ENCODE measurements around the gene C17orf114.

Gene C17orf114

DNA sequence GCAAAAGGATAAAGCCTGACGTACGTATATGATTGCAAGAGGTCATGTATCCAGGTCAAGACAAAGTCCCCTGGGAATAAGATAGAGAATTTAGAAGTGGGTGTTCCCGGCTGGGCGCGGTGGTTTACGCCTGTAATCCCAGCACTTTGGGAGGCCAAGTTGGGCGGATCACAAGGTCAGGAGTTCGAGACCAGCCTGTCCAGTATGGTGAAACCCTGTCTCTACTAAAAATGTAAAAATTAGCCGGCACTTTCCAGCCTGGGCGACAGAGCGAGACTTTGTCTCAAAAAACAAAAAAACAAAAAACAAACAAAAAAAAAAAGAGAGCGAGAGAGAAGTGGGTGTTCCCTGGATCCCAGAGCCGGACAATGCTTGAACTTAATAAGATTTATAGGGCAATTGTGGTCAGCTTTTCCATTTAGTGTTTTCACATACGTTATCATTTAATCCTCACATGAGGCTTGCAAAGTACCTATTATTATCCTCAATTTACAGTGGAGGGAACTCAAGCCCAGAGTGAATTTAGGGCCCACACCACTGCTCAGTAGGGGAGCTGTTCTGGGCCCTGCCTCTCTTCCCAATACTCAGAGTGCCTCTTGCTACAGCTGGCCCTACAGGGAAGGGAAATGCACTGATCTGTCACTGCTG is 13.8 kb downstream of the C17orf114 start (continued):
- TF ChIP-seq, protein P1, sequence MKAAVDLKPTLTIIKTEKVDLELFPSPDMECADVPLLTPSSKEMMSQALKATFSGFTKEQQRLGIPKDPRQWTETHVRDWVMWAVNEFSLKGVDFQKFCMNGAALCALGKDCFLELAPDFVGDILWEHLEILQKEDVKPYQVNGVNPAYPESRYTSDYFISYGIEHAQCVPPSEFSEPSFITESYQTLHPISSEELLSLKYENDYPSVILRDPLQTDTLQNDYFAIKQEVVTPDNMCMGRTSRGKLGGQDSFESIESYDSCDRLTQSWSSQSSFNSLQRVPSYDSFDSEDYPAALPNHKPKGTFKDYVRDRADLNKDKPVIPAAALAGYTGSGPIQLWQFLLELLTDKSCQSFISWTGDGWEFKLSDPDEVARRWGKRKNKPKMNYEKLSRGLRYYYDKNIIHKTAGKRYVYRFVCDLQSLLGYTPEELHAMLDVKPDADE (CRISPR knock-in tag; IDR thresholded peaks at IDR 0.05), result no peak

DNA sequence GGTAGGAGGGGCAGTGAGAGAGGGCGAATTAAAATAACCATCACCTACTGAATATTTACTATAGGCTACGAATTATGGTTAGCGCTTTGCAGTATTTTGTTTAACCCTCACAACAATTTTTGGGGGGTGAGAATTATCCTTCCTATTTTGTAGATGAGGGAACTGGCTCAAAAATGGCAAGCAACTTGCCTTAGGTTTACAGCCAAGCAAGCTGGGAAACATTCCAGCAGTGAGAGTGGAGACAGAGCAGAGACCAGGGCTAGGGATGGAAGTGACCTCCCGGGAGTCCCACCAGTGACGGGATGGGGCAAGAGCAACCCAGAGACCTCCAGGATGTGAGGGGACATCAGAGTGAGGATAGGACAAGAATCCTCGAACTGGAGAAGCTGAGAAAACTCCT is 15.6 kb downstream of the C17orf114 start:
- peak overlapping the region; percentile 96 for H3K27ac ChIP-seq (ENCODE audit: extremely low read length, insufficient read depth, low read length)
- no peak for TF ChIP-seq MBD4 (IDR thresholded peaks at IDR 0.05; ENCODE audit: borderline replicate concordance, low read length)
- no peaks in the 10 kb centered on the region; a peak in 1 of 5 replicates for H3K27me3 ChIP-seq (ENCODE audit: control insufficient read depth in 1 of 2, insufficient read depth in 2 of 2, low read length in 2 of 2)
- H3K36me3 ChIP-seq (replicated peaks in 1 of 2; ENCODE audit: control insufficient read depth in 1 of 2, insufficient read depth in 2 of 2, low read length in 2 of 2), result peaks cover 5 to 8% of the 10 kb centered on the region in 2 experiments; a peak in 4 of 5 replicates
- H4K20me1 ChIP-seq (ENCODE audit: insufficient read depth, low read length), result no peaks in the 10 kb centered on the region
- peaks cover 15% of the 10 kb centered on the region for H3K79me2 ChIP-seq (ENCODE audit: insufficient read depth, low read length)
- DNase-seq (ENCODE audit: low spot score), result no peak
- H3K4me3 ChIP-seq (replicated peaks in 1 of 3; ENCODE audit: insufficient read depth in 1 of 3, low read depth in 2 of 3, low read length in 3 of 3), result no peak overlapping the region
- H3K9me3 ChIP-seq (ENCODE audit: low read length), result no peaks in the 10 kb centered on the region
- no peak overlapping the region for H2AFZ ChIP-seq (ENCODE audit: low read length)
- peak overlapping the region; percentile 34; the same call in 1 of the 2 replicates for H3K9ac ChIP-seq (ENCODE audit: insufficient read depth, low read depth, low read length)
- H3K4me1 ChIP-seq (ENCODE audit: insufficient read depth, low read length), result peaks cover 28% of the 10 kb centered on the region
- no TSS peak for BruUV-seq (replicated peaks)
- CTCF ChIA-PET (ENCODE audit: low intra/inter-chr PET ratio, low total read pairs), result interaction anchor here (1.3 kb wide), 1 partner anchor 100 kb away, joined by 4 read pairs; no protein-coding TSS in a partner anchor
- 82% methylated on average over 6 of the region's 6 CpGs for WGBS (ENCODE audit: low lambda C conversion rate)
- no peak for FAIRE-seq
- H3K4me2 ChIP-seq (ENCODE audit: low read depth, low read length), result no peak overlapping the region
- POLR2A ChIA-PET, result interaction anchor here (1.2 to 6.4 kb wide), 4 partner anchors 10 to 77 kb away, joined by 3 to 317 read pairs (median 64); partner anchors contain the start of genes ARRB2, PSMB6 and TM4SF5
- in situ Hi-C loops (cut with HindIII; ENCODE audit: extremely low pct_ligation_motif_present, low pct_unique_long_range_greater_than_20kb), result loop anchor here (10.0 kb wide), 1 partner anchor 52 kb away; the partner anchor contains the start of genes CXCL16, MED11 and ZMYND15
- intact Hi-C loops (cut with micrococcal nuclease; ENCODE audit: unreplicated experiment), result no loop called here
- ATAC-seq, result no peak

DNA sequence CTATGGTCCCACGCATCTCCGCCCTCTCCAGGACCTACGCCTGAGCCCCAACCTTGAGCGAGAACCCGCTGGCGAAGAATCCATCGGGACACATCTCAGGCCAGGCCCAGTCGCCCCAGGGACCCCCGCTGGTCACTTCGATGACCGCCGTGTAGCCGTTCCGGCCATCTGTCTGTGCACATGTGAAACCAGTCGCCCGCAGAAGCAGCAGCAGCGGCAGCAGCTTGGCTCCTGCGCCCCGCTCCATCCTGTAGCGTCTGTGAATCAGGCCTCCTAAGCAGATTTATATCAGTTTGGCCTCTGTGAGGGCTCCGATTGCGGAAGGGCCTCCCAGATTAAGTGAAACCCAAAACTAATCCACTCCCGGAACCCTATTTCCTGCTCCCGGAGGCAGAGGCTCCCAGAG is 16.0 kb downstream of the C17orf114 start, which contains the start of gene VMO1:
Gene VMO1 (minus strand): TSS at position 259 of the 406 bp plus-strand sequence. CDS start 12 bp downstream, at position 247.
- Histone ChIP-seq H2AFZ (ENCODE audit: low read length) (no peak within 1 kb of the TSS), H3K79me2 (ENCODE audit: insufficient read depth, low read length) (peaks cover 15% of the 10 kb centered on the region), H3K4me2 (ENCODE audit: low read depth, low read length) (no peak within 1 kb of the TSS), H3K9ac (ENCODE audit: insufficient read depth, low read depth, low read length) (peak within 1 kb of the TSS; percentile 51; the same call in 1 of the 2 replicates), H3K27ac (ENCODE audit: extremely low read length, insufficient read depth, low read length) (peak within 1 kb of the TSS; percentile 96), H3K36me3 (replicated peaks in 1 of 2; ENCODE audit: control insufficient read depth in 1 of 2, insufficient read depth in 2 of 2, low read length in 2 of 2) (peaks cover 5 to 8% of the 10 kb centered on the region in 2 experiments; a peak in 4 of 5 replicates), H3K4me3 (replicated peaks in 1 of 3; ENCODE audit: insufficient read depth in 1 of 3, low read depth in 2 of 3, low read length in 3 of 3) (no peak within 1 kb of the TSS), H3K27me3 (ENCODE audit: control insufficient read depth in 1 of 2, insufficient read depth in 2 of 2, low read length in 2 of 2) (no peaks in the 10 kb centered on the region; a peak in 1 of 5 replicates), H3K9me3 (ENCODE audit: low read length) (no peaks in the 10 kb centered on the region), H3K4me1 (ENCODE audit: insufficient read depth, low read length) (peaks cover 28% of the 10 kb centered on the region), H4K20me1 (ENCODE audit: insufficient read depth, low read length) (no peaks in the 10 kb centered on the region)
- WGBS (ENCODE audit: low lambda C conversion rate), result 97% methylated on average over 24 of the region's 24 CpGs
- ChIA-PET CTCF (ENCODE audit: low intra/inter-chr PET ratio, low total read pairs) (no interaction called here), POLR2A (interaction anchor here (1.2 to 6.4 kb wide), 4 partner anchors 10 to 76 kb away, joined by 3 to 317 read pairs (median 64); partner anchors contain the start of genes ARRB2, PSMB6 and TM4SF5)
- FAIRE-seq (no peak), ATAC-seq (no peak), DNase-seq (ENCODE audit: low spot score) (no peak)
- no TSS peak for BruUV-seq (replicated peaks)
- in situ Hi-C loops (cut with HindIII; ENCODE audit: extremely low pct_ligation_motif_present, low pct_unique_long_range_greater_than_20kb), result loop anchor here (10.0 kb wide), 1 partner anchor 51 kb away; the partner anchor contains the start of genes CXCL16, MED11 and ZMYND15
- intact Hi-C loops (cut with micrococcal nuclease; ENCODE audit: unreplicated experiment), result no loop called here
- TF ChIP-seq RELA (CRISPR knock-in tag; IDR thresholded peaks at IDR 0.05) (no peak), MEIS2 (CRISPR knock-in tag; IDR thresholded peaks at IDR 0.05) (no peak), ZNF510 (CRISPR knock-in tag; IDR thresholded peaks at IDR 0.05; ENCODE audit: low read depth) (no peak), KDM4B (CRISPR knock-in tag; IDR thresholded peaks at IDR 0.05) (no peak), GTF2F1 (IDR thresholded peaks at IDR 0.05; ENCODE audit: low read length) (no peak)
- TF ChIP-seq, protein P2, sequence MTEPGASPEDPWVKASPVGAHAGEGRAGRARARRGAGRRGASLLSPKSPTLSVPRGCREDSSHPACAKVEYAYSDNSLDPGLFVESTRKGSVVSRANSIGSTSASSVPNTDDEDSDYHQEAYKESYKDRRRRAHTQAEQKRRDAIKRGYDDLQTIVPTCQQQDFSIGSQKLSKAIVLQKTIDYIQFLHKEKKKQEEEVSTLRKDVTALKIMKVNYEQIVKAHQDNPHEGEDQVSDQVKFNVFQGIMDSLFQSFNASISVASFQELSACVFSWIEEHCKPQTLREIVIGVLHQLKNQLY (CRISPR knock-in tag; IDR thresholded peaks at IDR 0.05), result no peak
- TF ChIP-seq, protein P3, sequence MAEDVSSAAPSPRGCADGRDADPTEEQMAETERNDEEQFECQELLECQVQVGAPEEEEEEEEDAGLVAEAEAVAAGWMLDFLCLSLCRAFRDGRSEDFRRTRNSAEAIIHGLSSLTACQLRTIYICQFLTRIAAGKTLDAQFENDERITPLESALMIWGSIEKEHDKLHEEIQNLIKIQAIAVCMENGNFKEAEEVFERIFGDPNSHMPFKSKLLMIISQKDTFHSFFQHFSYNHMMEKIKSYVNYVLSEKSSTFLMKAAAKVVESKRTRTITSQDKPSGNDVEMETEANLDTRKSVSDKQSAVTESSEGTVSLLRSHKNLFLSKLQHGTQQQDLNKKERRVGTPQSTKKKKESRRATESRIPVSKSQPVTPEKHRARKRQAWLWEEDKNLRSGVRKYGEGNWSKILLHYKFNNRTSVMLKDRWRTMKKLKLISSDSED (CRISPR knock-in tag; IDR thresholded peaks at IDR 0.05), result no peak
- TF ChIP-seq, protein P4, sequence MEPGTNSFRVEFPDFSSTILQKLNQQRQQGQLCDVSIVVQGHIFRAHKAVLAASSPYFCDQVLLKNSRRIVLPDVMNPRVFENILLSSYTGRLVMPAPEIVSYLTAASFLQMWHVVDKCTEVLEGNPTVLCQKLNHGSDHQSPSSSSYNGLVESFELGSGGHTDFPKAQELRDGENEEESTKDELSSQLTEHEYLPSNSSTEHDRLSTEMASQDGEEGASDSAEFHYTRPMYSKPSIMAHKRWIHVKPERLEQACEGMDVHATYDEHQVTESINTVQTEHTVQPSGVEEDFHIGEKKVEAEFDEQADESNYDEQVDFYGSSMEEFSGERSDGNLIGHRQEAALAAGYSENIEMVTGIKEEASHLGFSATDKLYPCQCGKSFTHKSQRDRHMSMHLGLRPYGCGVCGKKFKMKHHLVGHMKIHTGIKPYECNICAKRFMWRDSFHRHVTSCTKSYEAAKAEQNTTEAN (CRISPR knock-in tag; conservative IDR thresholded peaks at IDR 0.05), result no peak
